ENCODE results near the gene PTGER1. TPM values are rescaled to one million over a fixed set of nuclear protein-coding genes. Genes with fewer than 3 reads are reported as not detected.

PTGER1 gene
- total RNA-seq, 4 donors from 2014 or later = 0.23 to 4.6 (median 1.3) TPM

DNA sequence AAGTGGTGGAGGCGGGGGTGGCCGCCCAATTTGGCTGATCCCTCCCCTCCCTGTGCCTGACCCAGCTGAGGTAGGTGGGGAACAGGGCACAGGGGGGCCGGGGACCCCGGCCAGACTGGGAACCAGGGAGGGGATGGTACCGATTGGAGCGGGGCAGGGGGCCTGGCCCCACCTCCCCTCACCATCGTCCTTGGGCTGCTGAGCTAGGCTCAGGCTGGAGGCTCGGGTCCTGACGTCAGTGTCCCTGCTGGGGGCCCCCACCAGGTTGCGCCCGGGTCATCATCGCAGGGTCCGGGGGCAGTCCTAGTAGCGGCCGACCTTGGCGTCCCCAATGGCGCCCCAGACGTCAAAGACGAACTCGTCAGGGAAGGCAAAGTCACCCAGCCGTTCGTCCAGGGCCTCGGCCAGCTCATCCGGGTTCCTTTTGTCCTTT lies 3.0 kb upstream of the PTGER1 start:
- no CpG with 5 or more reads among the region's 24 CpGs for WGBS, 2 donors (ENCODE audit: low coverage in 1 of 2)
- Histone ChIP-seq H3K4me3 (no peak overlapping the region), H3K27me3 (peaks cover 25% of the 10 kb centered on the region), H3K4me1 (peaks cover 0 to 63% (median 19%) of the 10 kb centered on the region in 3 donors), H3K36me3 (peaks cover 0 to 57% of the 10 kb centered on the region in 2 donors), H3K27ac (peak overlapping the region in 3 of 4 donors; percentile 37 to 65 (median 55)), H3K9me3 (no peaks in the 10 kb centered on the region)
- TF ChIP-seq EP300 (IDR thresholded peaks at IDR 0.05) = no peak
- TF ChIP-seq, protein P1, sequence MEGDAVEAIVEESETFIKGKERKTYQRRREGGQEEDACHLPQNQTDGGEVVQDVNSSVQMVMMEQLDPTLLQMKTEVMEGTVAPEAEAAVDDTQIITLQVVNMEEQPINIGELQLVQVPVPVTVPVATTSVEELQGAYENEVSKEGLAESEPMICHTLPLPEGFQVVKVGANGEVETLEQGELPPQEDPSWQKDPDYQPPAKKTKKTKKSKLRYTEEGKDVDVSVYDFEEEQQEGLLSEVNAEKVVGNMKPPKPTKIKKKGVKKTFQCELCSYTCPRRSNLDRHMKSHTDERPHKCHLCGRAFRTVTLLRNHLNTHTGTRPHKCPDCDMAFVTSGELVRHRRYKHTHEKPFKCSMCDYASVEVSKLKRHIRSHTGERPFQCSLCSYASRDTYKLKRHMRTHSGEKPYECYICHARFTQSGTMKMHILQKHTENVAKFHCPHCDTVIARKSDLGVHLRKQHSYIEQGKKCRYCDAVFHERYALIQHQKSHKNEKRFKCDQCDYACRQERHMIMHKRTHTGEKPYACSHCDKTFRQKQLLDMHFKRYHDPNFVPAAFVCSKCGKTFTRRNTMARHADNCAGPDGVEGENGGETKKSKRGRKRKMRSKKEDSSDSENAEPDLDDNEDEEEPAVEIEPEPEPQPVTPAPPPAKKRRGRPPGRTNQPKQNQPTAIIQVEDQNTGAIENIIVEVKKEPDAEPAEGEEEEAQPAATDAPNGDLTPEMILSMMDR (IDR thresholded peaks at IDR 0.05) = no peak
- TF ChIP-seq POLR2AphosphoS5 (IDR thresholded peaks at IDR 0.05) = no peak
- TF ChIP-seq POLR2A (IDR thresholded peaks at IDR 0.05) = no peak
- ATAC-seq = no peak

DNA sequence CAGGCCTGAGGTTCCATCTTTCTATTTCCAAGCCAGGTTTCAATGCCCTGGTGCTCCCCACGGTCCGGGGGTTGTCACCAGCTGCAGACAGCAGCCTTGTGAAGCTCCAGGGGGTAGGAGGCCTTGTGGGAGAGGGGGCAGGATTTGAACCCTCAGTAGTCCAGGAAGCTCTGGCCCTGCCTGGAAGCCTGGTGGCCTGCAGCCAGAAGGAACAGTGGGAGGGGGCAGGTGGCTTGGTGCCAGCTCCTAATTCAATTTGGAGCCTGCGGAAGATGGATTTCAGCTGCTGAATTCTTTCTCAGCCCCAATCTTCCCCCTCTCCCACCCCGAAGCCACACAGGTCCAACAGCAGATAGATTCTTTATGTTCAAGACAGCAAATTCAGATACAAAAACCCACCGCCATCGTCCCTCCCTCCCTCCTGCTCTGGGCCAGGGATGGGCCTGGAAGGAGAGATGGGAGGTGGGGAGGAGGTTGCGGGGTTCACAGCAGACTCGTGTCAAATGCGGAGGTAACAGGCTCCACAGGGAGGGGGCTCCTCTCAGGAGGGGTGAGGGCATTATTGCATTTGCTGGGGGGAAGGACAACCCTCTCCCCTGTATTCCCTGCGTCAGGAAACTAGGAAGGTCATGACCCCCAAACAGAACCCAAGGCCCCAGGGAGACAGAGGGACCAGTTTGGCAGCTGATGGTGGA lies 2.4 kb upstream of the PTGER1 start:
- H3K4me1 ChIP-seq = peaks cover 0 to 69% (median 21%) of the 10 kb centered on the region in 3 donors

DNA sequence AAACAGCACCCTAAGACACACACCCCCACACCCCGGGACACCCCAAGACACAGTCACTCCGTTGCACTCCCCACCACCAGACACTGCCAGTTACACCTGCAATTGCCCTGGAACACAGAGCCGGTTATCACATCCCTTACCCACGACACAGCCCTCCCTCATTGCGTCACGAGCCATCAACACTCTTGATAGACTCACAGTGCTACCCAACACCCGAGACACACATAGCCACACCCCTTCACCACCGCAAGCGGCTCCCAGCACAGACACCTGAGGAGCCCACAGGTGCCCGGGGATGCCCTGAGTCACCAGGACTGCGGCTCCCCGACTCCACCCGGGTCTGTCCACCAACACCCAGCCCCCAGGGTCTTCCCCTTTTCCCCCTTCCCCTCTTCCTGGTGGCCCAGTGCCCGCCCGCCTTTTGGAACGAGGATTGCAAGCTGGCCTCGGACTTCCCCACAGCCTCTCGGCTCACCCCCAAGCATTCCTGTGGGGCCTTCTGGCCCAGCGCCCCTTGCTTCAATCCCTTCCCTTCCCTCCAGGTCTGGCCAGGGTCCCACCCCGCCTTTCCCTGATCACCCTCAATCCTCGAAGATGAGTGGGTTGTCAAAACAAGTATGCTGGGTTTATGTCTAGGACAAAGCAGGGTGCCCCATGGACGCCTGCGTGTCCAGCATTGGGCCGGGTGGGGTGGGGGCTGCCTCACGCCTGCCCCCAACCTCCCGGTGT lies 1.7 kb upstream of the PTGER1 start:
- Histone ChIP-seq H3K4me1 (peaks cover 0 to 76% (median 28%) of the 10 kb centered on the region in 3 donors), H3K27me3 (peaks cover 34% of the 10 kb centered on the region), H3K9me3 (no peaks in the 10 kb centered on the region), H3K27ac (peak overlapping the region in 3 of 4 donors; percentile 51 to 65 (median 55)), H3K36me3 (peaks cover 0 to 44% of the 10 kb centered on the region in 2 donors), H3K4me3 (no peak overlapping the region)
- WGBS, 2 donors (ENCODE audit: low coverage in 1 of 2) = 18 to 26% methylated on average over 6 to 21 of the region's 26 CpGs
- no peak for TF ChIP-seq EP300 (IDR thresholded peaks at IDR 0.05)
- ATAC-seq = peak; percentile 81

More for the DNA sequence above, 2.4 kb upstream of the PTGER1 start:
- peaks cover 31% of the 10 kb centered on the region for H3K27me3 ChIP-seq
- H3K36me3 ChIP-seq = peaks cover 0 to 51% of the 10 kb centered on the region in 2 donors
- H3K9me3 ChIP-seq = no peaks in the 10 kb centered on the region
- 44 to 63% methylated on average over 3 to 4 of the region's 10 CpGs for WGBS, 2 donors (ENCODE audit: low coverage in 1 of 2)
- no peak for ATAC-seq
- H3K27ac ChIP-seq = peak overlapping the region in 3 of 4 donors; percentile 51 to 65 (median 55)
- H3K4me3 ChIP-seq = no peak overlapping the region
- no peak for TF ChIP-seq EP300 (IDR thresholded peaks at IDR 0.05)
- no peak for TF ChIP-seq POLR2AphosphoS5 (IDR thresholded peaks at IDR 0.05)

DNA sequence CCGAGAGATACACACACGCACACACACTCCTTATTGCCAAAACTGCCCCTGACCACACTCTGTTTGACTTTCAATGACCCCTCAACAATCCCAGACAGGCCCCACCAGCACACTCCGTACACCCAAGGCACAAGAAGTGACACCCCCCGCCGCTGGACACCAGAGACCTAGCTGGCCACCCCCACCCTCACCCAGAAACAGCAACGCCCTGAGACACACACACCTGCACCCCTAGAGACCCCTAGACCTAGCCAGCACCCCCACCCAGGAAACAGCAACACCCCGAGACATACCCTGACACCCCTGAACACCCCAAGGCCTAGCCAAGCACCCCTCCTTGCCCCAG lies 1.1 kb upstream of the PTGER1 start:
- no peak overlapping the region for H3K4me3 ChIP-seq
- WGBS, 2 donors (ENCODE audit: low coverage in 1 of 2) = 60% methylated on average over 1 of the region's 7 CpGs; no CpG with 5 or more reads in 1 of the 2 donors
- no peak for ATAC-seq
- no peaks in the 10 kb centered on the region for H3K9me3 ChIP-seq
- TF ChIP-seq EP300 (IDR thresholded peaks at IDR 0.05) = no peak
- TF ChIP-seq POLR2A (IDR thresholded peaks at IDR 0.05) = no peak
- TF ChIP-seq POLR2AphosphoS5 (IDR thresholded peaks at IDR 0.05) = no peak
- TF ChIP-seq, protein P1 (IDR thresholded peaks at IDR 0.05) = no peak
- peak overlapping the region in 3 of 4 donors; percentile 35 to 65 (median 55) for H3K27ac ChIP-seq
- peaks cover 0 to 81% (median 28%) of the 10 kb centered on the region in 3 donors for H3K4me1 ChIP-seq
- H3K36me3 ChIP-seq = peaks cover 0 to 45% of the 10 kb centered on the region in 2 donors
- peaks cover 34% of the 10 kb centered on the region for H3K27me3 ChIP-seq

DNA sequence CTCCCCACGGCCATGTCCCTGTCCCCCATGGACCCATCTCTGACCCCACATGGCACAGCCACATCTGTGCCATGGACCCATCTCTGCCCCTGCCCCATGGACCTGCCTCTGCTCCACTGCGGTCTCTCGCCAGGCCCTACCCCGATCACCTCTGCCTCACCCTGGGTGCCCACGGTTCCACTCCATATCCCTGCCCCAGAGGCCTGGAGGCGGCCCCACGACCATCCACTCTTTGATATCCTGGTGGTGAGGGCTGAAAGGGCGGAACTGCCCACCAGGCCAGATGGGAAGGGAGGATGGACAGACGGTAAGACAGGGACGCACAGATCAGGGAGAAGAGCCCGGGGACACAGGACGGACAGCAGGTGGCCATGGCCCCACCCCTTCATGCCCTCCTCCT lies 327 bp downstream of the PTGER1 start:
- ATAC-seq = no peak
- H3K36me3 ChIP-seq = peaks cover 0 to 45% of the 10 kb centered on the region in 2 donors
- H3K27ac ChIP-seq = peak overlapping the region in 2 of 4 donors; percentile 55 to 65
- TF ChIP-seq POLR2AphosphoS5 (IDR thresholded peaks at IDR 0.05) = no peak
- TF ChIP-seq EP300 (IDR thresholded peaks at IDR 0.05) = no peak
- TF ChIP-seq, protein P1 (IDR thresholded peaks at IDR 0.05) = no peak
- TF ChIP-seq POLR2A (IDR thresholded peaks at IDR 0.05) = no peak
- peaks cover 0 to 76% (median 28%) of the 10 kb centered on the region in 3 donors for H3K4me1 ChIP-seq
- peak overlapping the region in 1 of 2 donors; percentile 36 for H3K4me3 ChIP-seq
- peaks cover 34% of the 10 kb centered on the region for H3K27me3 ChIP-seq
- H3K9me3 ChIP-seq = no peaks in the 10 kb centered on the region
- WGBS, 2 donors (ENCODE audit: low coverage in 1 of 2) = 74 to 88% methylated on average over 2 to 4 of the region's 12 CpGs

All from gastroesophageal sphincter (tissue), 4 donors.